Stimulated activated naive CD4-positive, alpha-beta T cell (primary cell): ENCODE data around the gene S1PR4.
A peak's percentile ranks its signal among the peaks of the same experiment; 100 is the strongest.
"Not testable (repeated sequence)": the region's sequence is repeated elsewhere in the genome, so short reads cannot be mapped to it uniquely, and the experiment has no call there.

Experiments used
- DNase-seq, 6 experiments: peaks; one replicate each; lab custom pipeline; 2025; lab: John Stamatoyannopoulos, UW

S1PR4 gene

GRCh38 chr19:3220576-3220975, 42.0 kb downstream of the S1PR4 start:
- DNase-seq, result no peak

GRCh38 chr19:3221576-3221975, 43.0 kb downstream of the S1PR4 start:
- DNase-seq, result not testable (repeated sequence)

- no peak for DNase-seq
Observed at GRCh38 chr19:3222709-3223108, 44.1 kb downstream of the S1PR4 start.

- DNase-seq, result peak in 5 of 6 experiments; percentile 38 to 61 (median 53)
Observed at GRCh38 chr19:3224346-3225168, 46.0 kb downstream of the S1PR4 start, which contains the start of gene CELF5. Gene CELF5, plus strand, starts transcription at chr19:3224661. Its CDS starts 79 bp downstream, at chr19:3224740.

GRCh38 chr19:3225169-3225485, 46.6 kb downstream of the S1PR4 start:
- no peak for DNase-seq

- no peak for DNase-seq
Observed at GRCh38 chr19:3225677-3226093, 47.1 kb downstream of the S1PR4 start.

GRCh38 chr19:3227054-3227626, 48.6 kb downstream of the S1PR4 start:
- no peak for DNase-seq

- no peak for DNase-seq
Observed at GRCh38 chr19:3229346-3229743, 50.8 kb downstream of the S1PR4 start.
